GM12892 (cell line): Measurements from ENCODE around the gene PAFAH2.

Source experiments
- POLR2A ChIP-seq: IDR thresholded peaks from 2 replicates; pipeline ENCODE4 v1.6.1; 2011; ENCODE audit warnings: low read depth, low read length, control low read depth
- TAF1 ChIP-seq: IDR thresholded peaks from 2 replicates; pipeline ENCODE4 v1.6.1; 2011; ENCODE audit warnings: low read depth, mild to moderate bottlenecking, control low read depth, low read length, borderline replicate concordance

DNA sequence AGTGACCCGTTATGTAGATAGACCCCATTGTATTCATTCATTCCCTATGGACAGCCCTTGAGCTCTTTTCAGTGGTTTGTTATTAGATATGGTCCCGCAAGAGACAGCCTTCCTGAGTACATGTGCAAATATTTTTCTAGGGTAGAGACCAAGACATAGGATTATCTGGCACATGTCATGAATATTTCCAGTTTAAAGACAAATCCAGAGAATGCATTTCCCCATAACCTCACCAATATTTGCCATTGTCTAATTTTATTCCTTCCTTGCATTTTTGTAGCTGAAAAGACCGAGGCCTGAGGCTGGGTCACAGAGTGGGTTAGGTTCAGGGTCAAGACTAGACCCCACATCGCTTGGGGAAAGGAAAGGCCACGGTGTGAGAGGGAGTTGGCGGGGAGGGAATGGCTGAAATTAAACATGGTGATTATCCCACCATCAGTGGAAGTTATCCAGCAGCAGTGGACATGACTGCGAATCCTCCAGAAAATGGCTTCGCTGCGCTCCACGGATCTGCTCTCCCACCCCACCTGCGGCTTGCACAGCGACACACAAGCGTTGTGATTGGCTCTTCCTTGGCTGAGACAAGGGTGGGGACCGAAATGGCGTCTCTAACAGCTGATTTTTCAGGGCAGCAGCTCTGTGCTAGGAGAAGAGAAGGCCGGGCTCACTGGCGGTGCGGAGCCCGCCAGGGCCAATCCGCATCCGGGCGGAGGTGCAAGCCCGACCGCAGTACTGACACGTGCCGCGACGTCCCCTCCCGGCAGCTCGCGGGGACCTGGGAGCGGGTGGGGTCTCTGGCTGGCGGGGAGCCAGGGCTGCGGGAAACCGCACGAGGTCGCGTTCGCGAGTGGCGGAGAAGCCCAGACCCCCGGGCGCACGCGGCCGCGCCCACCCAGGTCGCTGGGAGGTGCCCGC lies 75.5 kb downstream of the PAFAH2 start:
- no peak for TF ChIP-seq TAF1
- TF ChIP-seq POLR2A, result no peak
